Neural progenitor cell (in vitro differentiated cells): ENCODE results near the gene RAB9B. TPM values are rescaled to one million over a fixed set of nuclear protein-coding genes. Genes with fewer than 3 reads are reported as not detected.

Experiments
- DNase-seq: peaks from one replicate; pipeline ENCODE4 v3.0.0-alpha.2; 2016; ENCODE audit warnings: low spot score
- H2AFZ ChIP-seq: fragments of 200-600 bp; sonication (generic); replicated peaks from 2 replicates; pipeline ENCODE4 v1.6.1; 2016; ENCODE audit warnings: antibody characterized with exemption
- H3F3A ChIP-seq: fragments of 200-600 bp; sonication (generic); 2 replicates; pipeline ENCODE4 v1.6.1; 2016; ENCODE audit warnings: antibody characterized with exemption, low read depth
- H3K27ac ChIP-seq: fragments of 200-600 bp; sonication (generic); 2 replicates; pipeline ENCODE4 v1.5.1; 2016; ENCODE audit warnings: mild to moderate bottlenecking
- H3K27me3 ChIP-seq: fragments of 200-600 bp; sonication (generic); 2 replicates; pipeline ENCODE4 v1.6.1; 2016; ENCODE audit warnings: mild to moderate bottlenecking, moderate library complexity
- H3K36me3 ChIP-seq: fragments of 200-600 bp; sonication (generic); 2 replicates; pipeline ENCODE4 v1.5.1; 2016
- H3K4me1 ChIP-seq: fragments of 200-600 bp; sonication (generic); 2 replicates; pipeline ENCODE4 v1.6.1; 2016; ENCODE audit warnings: mixed run types
- H3K4me2 ChIP-seq: fragments of 200-600 bp; sonication (generic); 2 replicates; pipeline ENCODE4 v1.6.1; 2016
- H3K4me3 ChIP-seq: fragments of 200-600 bp; sonication (generic); 2 replicates; pipeline ENCODE4 v1.5.1; 2016
- H3K79me2 ChIP-seq: fragments of 200-600 bp; sonication (generic); 2 replicates; pipeline ENCODE4 v1.6.1; 2016; ENCODE audit warnings: low read depth
- H3K9ac ChIP-seq: fragments of 200-600 bp; sonication (generic); 2 replicates; pipeline ENCODE4 v1.6.1; 2016
- H3K9me3 ChIP-seq: fragments of 200-600 bp; sonication (generic); 2 replicates; pipeline ENCODE4 v1.5.1; 2016; ENCODE audit warnings: low read depth
- H4K20me1 ChIP-seq: fragments of 200-600 bp; sonication (generic); 2 replicates; pipeline ENCODE4 v1.6.1; 2016; ENCODE audit warnings: low read depth
- H3K27ac Mint-ChIP-seq: 3 replicates; pipeline ENCODE4 v1.8.0; 2021; ENCODE audit warnings: mixed read lengths
- H3K27me3 Mint-ChIP-seq: 2 replicates; pipeline ENCODE4 v1.8.0; 2022; ENCODE audit warnings: low read depth, mild to moderate bottlenecking, inconsistent platforms, moderate library complexity, mixed read lengths; ENCODE audit not compliant: insufficient read depth
- H3K36me3 Mint-ChIP-seq: 3 replicates; pipeline ENCODE4 v1.8.0; 2021; ENCODE audit warnings: mixed read lengths
- H3K4me1 Mint-ChIP-seq: 3 replicates; pipeline ENCODE4 v1.8.0; 2021; ENCODE audit warnings: mixed read lengths
- H3K4me3 Mint-ChIP-seq: 3 replicates; pipeline ENCODE4 v1.8.0; 2021; ENCODE audit warnings: mild to moderate bottlenecking, moderate library complexity, mixed read lengths
- H3K9me3 Mint-ChIP-seq: 3 replicates; pipeline ENCODE4 v1.8.0; 2020; ENCODE audit warnings: mixed read lengths
- EZH2 ChIP-seq: fragments of 200-600 bp; sonication (generic); IDR thresholded peaks from 2 replicates; pipeline ENCODE4 v1.6.1; 2017; ENCODE audit warnings: antibody characterized with exemption, mild to moderate bottlenecking, moderate library complexity
- EZH2phosphoT487 ChIP-seq: fragments of 200-600 bp; sonication (generic); IDR thresholded peaks from 2 replicates; pipeline ENCODE4 v1.6.1; 2017; ENCODE audit warnings: antibody characterized with exemption
- total RNA-seq: library from RNA; depleted of rRNA; stranded (reverse); fragments of >200 nt; gene quantifications from 2 replicates; pipeline ENCODE4 v1.2.3, GENCODE V29; 2015; ENCODE audit warnings: low replicate concordance
- TF ChIP-seq, protein P1 (sequence below): fragments of 200-600 bp; sonication (generic); IDR thresholded peaks from 2 replicates; pipeline ENCODE4 v1.5.1; 2017; ENCODE audit warnings: antibody characterized with exemption, mild to moderate bottlenecking

Gene RAB9B
- total RNA-seq, 1 donor from 2014 or later = 2.2 TPM

- no peak for DNase-seq
- Mint-ChIP-seq H3K4me1 (peaks cover 5% of the 10 kb centered on the region), H3K36me3 (no peaks in the 10 kb centered on the region), H3K27me3 (peaks cover 7% of the 10 kb centered on the region), H3K9me3 (no peaks in the 10 kb centered on the region), H3K27ac (no peak overlapping the region), H3K4me3 (no peak overlapping the region)
- TF ChIP-seq EZH2phosphoT487 = no peak
- TF ChIP-seq, protein P1, sequence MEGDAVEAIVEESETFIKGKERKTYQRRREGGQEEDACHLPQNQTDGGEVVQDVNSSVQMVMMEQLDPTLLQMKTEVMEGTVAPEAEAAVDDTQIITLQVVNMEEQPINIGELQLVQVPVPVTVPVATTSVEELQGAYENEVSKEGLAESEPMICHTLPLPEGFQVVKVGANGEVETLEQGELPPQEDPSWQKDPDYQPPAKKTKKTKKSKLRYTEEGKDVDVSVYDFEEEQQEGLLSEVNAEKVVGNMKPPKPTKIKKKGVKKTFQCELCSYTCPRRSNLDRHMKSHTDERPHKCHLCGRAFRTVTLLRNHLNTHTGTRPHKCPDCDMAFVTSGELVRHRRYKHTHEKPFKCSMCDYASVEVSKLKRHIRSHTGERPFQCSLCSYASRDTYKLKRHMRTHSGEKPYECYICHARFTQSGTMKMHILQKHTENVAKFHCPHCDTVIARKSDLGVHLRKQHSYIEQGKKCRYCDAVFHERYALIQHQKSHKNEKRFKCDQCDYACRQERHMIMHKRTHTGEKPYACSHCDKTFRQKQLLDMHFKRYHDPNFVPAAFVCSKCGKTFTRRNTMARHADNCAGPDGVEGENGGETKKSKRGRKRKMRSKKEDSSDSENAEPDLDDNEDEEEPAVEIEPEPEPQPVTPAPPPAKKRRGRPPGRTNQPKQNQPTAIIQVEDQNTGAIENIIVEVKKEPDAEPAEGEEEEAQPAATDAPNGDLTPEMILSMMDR = no peak
- no peak for TF ChIP-seq EZH2
- H3K27me3 ChIP-seq = no peaks in the 10 kb centered on the region
- H3K36me3 ChIP-seq = no peaks in the 10 kb centered on the region
- H3F3A ChIP-seq = no peaks in the 10 kb centered on the region
- no peaks in the 10 kb centered on the region for H3K4me1 ChIP-seq
- no peak overlapping the region for H3K4me3 ChIP-seq
- no peak overlapping the region for H3K4me2 ChIP-seq
- no peak overlapping the region for H3K27ac ChIP-seq
- no peaks in the 10 kb centered on the region for H3K9me3 ChIP-seq
- no peaks in the 10 kb centered on the region for H3K79me2 ChIP-seq
- no peaks in the 10 kb centered on the region for H4K20me1 ChIP-seq
- no peak overlapping the region for H3K9ac ChIP-seq
- no peak overlapping the region for H2AFZ ChIP-seq
These were observed 25.1 kb downstream of the RAB9B start for GRCh38 chrX:103806862-103807474.

- no peaks in the 10 kb centered on the region for H4K20me1 ChIP-seq
- no peaks in the 10 kb centered on the region for H3K79me2 ChIP-seq
- Mint-ChIP-seq H3K27ac (no peak overlapping the region), H3K36me3 (no peaks in the 10 kb centered on the region), H3K9me3 (no peaks in the 10 kb centered on the region), H3K4me1 (peaks cover 5% of the 10 kb centered on the region), H3K27me3 (peaks cover 7% of the 10 kb centered on the region), H3K4me3 (no peak overlapping the region)
- H3K9me3 ChIP-seq = no peaks in the 10 kb centered on the region
- no peaks in the 10 kb centered on the region for H3K27me3 ChIP-seq
- H3K9ac ChIP-seq = no peak overlapping the region
- H3K36me3 ChIP-seq = no peaks in the 10 kb centered on the region
- H3F3A ChIP-seq = no peaks in the 10 kb centered on the region
- no peak overlapping the region for H2AFZ ChIP-seq
- no peak overlapping the region for H3K4me2 ChIP-seq
- H3K4me1 ChIP-seq = no peaks in the 10 kb centered on the region
- no peak for DNase-seq
- H3K4me3 ChIP-seq = no peak overlapping the region
- H3K27ac ChIP-seq = no peak overlapping the region
- TF ChIP-seq EZH2phosphoT487 (no peak), EZH2 (no peak)
- TF ChIP-seq, protein P1 = no peak
These were observed 26.2 kb downstream of the RAB9B start for GRCh38 chrX:103805860-103806259.

GRCh38 chrX:103800318-103800717 lies 31.7 kb downstream of the RAB9B start:
- no peak overlapping the region for H3K4me3 ChIP-seq
- H3K9me3 ChIP-seq = no peaks in the 10 kb centered on the region
- no peaks in the 10 kb centered on the region for H3K27me3 ChIP-seq
- Mint-ChIP-seq H3K36me3 (no peaks in the 10 kb centered on the region), H3K9me3 (no peaks in the 10 kb centered on the region), H3K4me3 (no peak overlapping the region), H3K4me1 (no peaks in the 10 kb centered on the region), H3K27me3 (peaks cover 3% of the 10 kb centered on the region), H3K27ac (no peak overlapping the region)
- H2AFZ ChIP-seq = no peak overlapping the region
- no peaks in the 10 kb centered on the region for H3F3A ChIP-seq
- H3K9ac ChIP-seq = no peak overlapping the region
- no peaks in the 10 kb centered on the region for H3K4me1 ChIP-seq
- H3K4me2 ChIP-seq = no peak overlapping the region
- H3K79me2 ChIP-seq = no peaks in the 10 kb centered on the region
- H3K36me3 ChIP-seq = no peaks in the 10 kb centered on the region
- TF ChIP-seq EZH2 = no peak
- no peaks in the 10 kb centered on the region for H4K20me1 ChIP-seq
- H3K27ac ChIP-seq = no peak overlapping the region
- no peak for DNase-seq

DNA sequence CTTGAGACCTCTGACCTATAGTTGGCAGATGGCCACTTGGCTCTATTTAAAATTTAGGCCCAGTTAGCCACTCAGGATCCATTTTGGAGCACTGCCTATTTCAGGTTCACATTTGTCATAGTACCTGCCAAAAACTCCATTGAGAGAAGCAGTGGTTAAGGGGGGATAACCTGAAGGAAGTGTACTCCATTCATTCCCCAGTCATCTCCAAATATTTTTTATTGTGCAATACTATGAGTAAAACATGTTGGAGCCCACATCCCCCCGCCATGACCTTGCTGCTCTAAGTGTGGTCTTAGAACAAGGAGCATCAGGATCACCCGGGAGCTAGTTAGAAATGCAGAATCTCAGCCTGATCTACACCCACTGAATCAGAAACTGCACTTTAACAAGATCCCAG lies 34.4 kb downstream of the RAB9B start:
- H3K36me3 ChIP-seq = no peaks in the 10 kb centered on the region
- TF ChIP-seq, protein P1 = no peak
- TF ChIP-seq EZH2 (no peak), EZH2phosphoT487 (no peak)
- no peaks in the 10 kb centered on the region for H3K36me3 Mint-ChIP-seq
- peaks cover 22% of the 10 kb centered on the region for H3F3A ChIP-seq
- H3K4me3 ChIP-seq = no peak overlapping the region
- no peaks in the 10 kb centered on the region for H3K9me3 Mint-ChIP-seq
- no peak overlapping the region for H3K4me3 Mint-ChIP-seq
- no peaks in the 10 kb centered on the region for H4K20me1 ChIP-seq
- H3K27me3 Mint-ChIP-seq = peaks cover 3% of the 10 kb centered on the region
- H3K9me3 ChIP-seq = no peaks in the 10 kb centered on the region
- no peaks in the 10 kb centered on the region for H3K79me2 ChIP-seq
- H2AFZ ChIP-seq = no peak overlapping the region
- DNase-seq = no peak
- peaks cover 14% of the 10 kb centered on the region for H3K4me1 Mint-ChIP-seq
- no peak overlapping the region for H3K9ac ChIP-seq
- H3K4me2 ChIP-seq = no peak overlapping the region
- H3K4me1 ChIP-seq = peaks cover 15% of the 10 kb centered on the region
- H3K27me3 ChIP-seq = no peaks in the 10 kb centered on the region
- no peak overlapping the region for H3K27ac ChIP-seq
- no peak overlapping the region for H3K27ac Mint-ChIP-seq
